IMR-90 (cell line): ENCODE results near the gene HOXA13.

Source experiments
- MAFK ChIP-seq: IDR thresholded peaks from 2 replicates; pipeline ENCODE4 v1.6.1; 2012; ENCODE audit warnings: low read depth, low read length, improper control_type of control experiment
- POLR2A ChIP-seq: IDR thresholded peaks from 2 replicates; pipeline ENCODE4 v1.6.1; 2012; ENCODE audit warnings: mild to moderate bottlenecking, low read depth, low read length
- SMC3 ChIP-seq: fragments of 150-350 bp; IDR thresholded peaks from 2 replicates; pipeline ENCODE4 v1.6.1; 2016; ENCODE audit warnings: low read depth, mild to moderate bottlenecking, antibody characterized with exemption, low read length, moderate library complexity
- TF ChIP-seq, protein P1 (sequence below): conservative IDR thresholded peaks from 2 replicates; pipeline ENCODE4 v1.5.1; 2012; ENCODE audit warnings: mild to moderate bottlenecking, low read depth, low read length, improper control_type of control experiment
- TF ChIP-seq, protein P2 (sequence below): fragments of 150-350 bp; IDR thresholded peaks from 2 replicates; pipeline ENCODE4 v1.6.1; 2017; ENCODE audit warnings: mild to moderate bottlenecking, antibody characterized with exemption, low read length, low read depth

DNA sequence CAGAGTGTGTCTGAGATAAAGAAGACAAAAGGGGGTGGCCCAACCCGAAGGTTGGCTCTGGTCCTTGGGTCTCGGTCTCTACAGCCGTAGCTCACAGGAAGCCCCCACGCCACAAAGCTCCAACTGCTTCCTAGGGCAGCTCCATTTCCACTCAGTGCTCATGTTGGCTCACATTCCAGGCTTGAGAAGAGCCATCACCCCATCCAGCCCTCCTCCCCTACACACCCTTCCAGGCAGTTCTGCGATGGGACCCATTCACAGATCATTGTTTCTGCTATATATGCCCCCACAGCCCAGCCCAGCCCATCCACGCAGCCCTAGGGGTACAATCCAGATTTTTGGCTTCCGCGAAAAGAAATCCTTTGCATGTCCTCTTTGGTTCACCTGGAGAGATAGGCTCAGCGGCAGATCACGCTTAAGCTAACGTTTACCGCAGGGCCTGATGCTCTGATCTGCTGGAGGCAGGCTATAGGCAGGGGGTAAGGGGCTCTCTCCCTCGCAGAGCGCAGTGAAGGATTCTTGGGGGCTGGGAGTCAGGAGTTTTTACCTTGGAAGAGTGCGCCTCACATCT is 8.6 kb downstream of the HOXA13 start:
- TF ChIP-seq, protein P1, sequence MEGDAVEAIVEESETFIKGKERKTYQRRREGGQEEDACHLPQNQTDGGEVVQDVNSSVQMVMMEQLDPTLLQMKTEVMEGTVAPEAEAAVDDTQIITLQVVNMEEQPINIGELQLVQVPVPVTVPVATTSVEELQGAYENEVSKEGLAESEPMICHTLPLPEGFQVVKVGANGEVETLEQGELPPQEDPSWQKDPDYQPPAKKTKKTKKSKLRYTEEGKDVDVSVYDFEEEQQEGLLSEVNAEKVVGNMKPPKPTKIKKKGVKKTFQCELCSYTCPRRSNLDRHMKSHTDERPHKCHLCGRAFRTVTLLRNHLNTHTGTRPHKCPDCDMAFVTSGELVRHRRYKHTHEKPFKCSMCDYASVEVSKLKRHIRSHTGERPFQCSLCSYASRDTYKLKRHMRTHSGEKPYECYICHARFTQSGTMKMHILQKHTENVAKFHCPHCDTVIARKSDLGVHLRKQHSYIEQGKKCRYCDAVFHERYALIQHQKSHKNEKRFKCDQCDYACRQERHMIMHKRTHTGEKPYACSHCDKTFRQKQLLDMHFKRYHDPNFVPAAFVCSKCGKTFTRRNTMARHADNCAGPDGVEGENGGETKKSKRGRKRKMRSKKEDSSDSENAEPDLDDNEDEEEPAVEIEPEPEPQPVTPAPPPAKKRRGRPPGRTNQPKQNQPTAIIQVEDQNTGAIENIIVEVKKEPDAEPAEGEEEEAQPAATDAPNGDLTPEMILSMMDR = no peak
- TF ChIP-seq POLR2A (no peak), SMC3 (no peak), MAFK (no peak)
- TF ChIP-seq, protein P2, sequence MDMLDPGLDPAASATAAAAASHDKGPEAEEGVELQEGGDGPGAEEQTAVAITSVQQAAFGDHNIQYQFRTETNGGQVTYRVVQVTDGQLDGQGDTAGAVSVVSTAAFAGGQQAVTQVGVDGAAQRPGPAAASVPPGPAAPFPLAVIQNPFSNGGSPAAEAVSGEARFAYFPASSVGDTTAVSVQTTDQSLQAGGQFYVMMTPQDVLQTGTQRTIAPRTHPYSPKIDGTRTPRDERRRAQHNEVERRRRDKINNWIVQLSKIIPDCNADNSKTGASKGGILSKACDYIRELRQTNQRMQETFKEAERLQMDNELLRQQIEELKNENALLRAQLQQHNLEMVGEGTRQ = no peak
